Adrenal gland (tissue), 5 donors: ENCODE results near the gene SCN3A.

Experiments used
- POLR2A ChIP-seq, 2 donors: fragments of 450-650 bp; IDR thresholded peaks; one replicate each; pipeline ENCODE4 v1.6.1; 2017; ENCODE audit warnings: antibody characterized with exemption in 2 of 2, mild to moderate bottlenecking in 2 of 2, moderate library complexity in 1 of 2
- TF ChIP-seq, protein P1 (sequence below), 6 experiments: fragments of 450-650 bp in 4 of 6; fragments of 200-600 bp in 2 of 6; sonication (generic) in 1 of 6; IDR thresholded peaks; 1 replicate in 5 of 6; 2 replicates in 1 of 6; pipeline versions ENCODE4 v1.5.1 to v1.8.0; 2016 to 2021; ENCODE audit warnings: antibody characterized with exemption in 6 of 6, mild to moderate bottlenecking in 2 of 6, moderate library complexity in 1 of 6
- donor health status: DM: no; HTN: no; CAD: no.

- TF ChIP-seq, protein P1, sequence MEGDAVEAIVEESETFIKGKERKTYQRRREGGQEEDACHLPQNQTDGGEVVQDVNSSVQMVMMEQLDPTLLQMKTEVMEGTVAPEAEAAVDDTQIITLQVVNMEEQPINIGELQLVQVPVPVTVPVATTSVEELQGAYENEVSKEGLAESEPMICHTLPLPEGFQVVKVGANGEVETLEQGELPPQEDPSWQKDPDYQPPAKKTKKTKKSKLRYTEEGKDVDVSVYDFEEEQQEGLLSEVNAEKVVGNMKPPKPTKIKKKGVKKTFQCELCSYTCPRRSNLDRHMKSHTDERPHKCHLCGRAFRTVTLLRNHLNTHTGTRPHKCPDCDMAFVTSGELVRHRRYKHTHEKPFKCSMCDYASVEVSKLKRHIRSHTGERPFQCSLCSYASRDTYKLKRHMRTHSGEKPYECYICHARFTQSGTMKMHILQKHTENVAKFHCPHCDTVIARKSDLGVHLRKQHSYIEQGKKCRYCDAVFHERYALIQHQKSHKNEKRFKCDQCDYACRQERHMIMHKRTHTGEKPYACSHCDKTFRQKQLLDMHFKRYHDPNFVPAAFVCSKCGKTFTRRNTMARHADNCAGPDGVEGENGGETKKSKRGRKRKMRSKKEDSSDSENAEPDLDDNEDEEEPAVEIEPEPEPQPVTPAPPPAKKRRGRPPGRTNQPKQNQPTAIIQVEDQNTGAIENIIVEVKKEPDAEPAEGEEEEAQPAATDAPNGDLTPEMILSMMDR (IDR thresholded peaks at IDR 0.05), result no peak
- no peak for TF ChIP-seq POLR2A (IDR thresholded peaks at IDR 0.05)
Observed at GRCh38 chr2:165251366-165251765, 47.5 kb upstream of the SCN3A start.
